Smooth muscle cell (in vitro differentiated cells): Measurements from ENCODE around the gene MRPL51. TPM values are rescaled to one million over a fixed set of nuclear protein-coding genes. Genes with fewer than 3 reads are reported as not detected.

Source experiments
- DNase-seq: peaks from one replicate; lab custom pipeline; 2025; ENCODE audit not compliant: unreplicated experiment; lab: John Stamatoyannopoulos, UW
- H2AFZ ChIP-seq: fragments of 200-600 bp; sonication (generic); 2 replicates; pipeline ENCODE4 v1.6.0; 2016; ENCODE audit warnings: antibody characterized with exemption, low read depth, mild to moderate bottlenecking
- H3F3A ChIP-seq: fragments of 200-600 bp; sonication (generic); 2 replicates; pipeline ENCODE4 v1.6.0; 2017; ENCODE audit warnings: antibody characterized with exemption, low read depth
- H3K27ac ChIP-seq: fragments of 200-600 bp; sonication (generic); 2 replicates; pipeline ENCODE4 v1.5.1; 2016; ENCODE audit warnings: low read depth, mild to moderate bottlenecking
- H3K27me3 ChIP-seq: fragments of 200-600 bp; sonication (generic); 2 replicates; pipeline ENCODE4 v1.6.1; 2016; ENCODE audit warnings: low read depth, mild to moderate bottlenecking
- H3K36me3 ChIP-seq: fragments of 200-600 bp; sonication (generic); 2 replicates; pipeline ENCODE4 v1.5.1; 2016; ENCODE audit warnings: low read depth
- H3K4me1 ChIP-seq: fragments of 200-600 bp; sonication (generic); 2 replicates; pipeline ENCODE4 v1.5.1; 2016; ENCODE audit warnings: low read depth
- H3K4me2 ChIP-seq: fragments of 200-600 bp; sonication (generic); 2 replicates; pipeline ENCODE4 v1.6.0; 2016; ENCODE audit warnings: mild to moderate bottlenecking
- H3K4me3 ChIP-seq: fragments of 200-600 bp; sonication (generic); 2 replicates; pipeline ENCODE4 v1.5.1; 2016; ENCODE audit warnings: mild to moderate bottlenecking
- H3K79me2 ChIP-seq: fragments of 200-600 bp; sonication (generic); 2 replicates; pipeline ENCODE4 v1.6.0; 2016; ENCODE audit warnings: low read depth, mild to moderate bottlenecking
- H3K9ac ChIP-seq: fragments of 200-600 bp; sonication (generic); 2 replicates; pipeline ENCODE4 v1.6.0; 2016; ENCODE audit warnings: low read depth
- H3K9me3 ChIP-seq: fragments of 200-600 bp; sonication (generic); replicated peaks from 2 replicates; pipeline ENCODE4 v1.5.1; 2016; ENCODE audit warnings: low read depth
- H4K20me1 ChIP-seq: fragments of 200-600 bp; sonication (generic); 2 replicates; pipeline ENCODE4 v1.6.0; 2016; ENCODE audit warnings: low read depth
- CTCF ChIP-seq: fragments of 200-600 bp; sonication (generic); IDR thresholded peaks from 2 replicates; pipeline ENCODE4 v1.5.1; 2017; ENCODE audit warnings: borderline replicate concordance, mild to moderate bottlenecking, antibody characterized with exemption; ENCODE audit not compliant: insufficient read depth, poor library complexity, severe bottlenecking
- WGBS: methylation state at CpG from one replicate; pipeline ENCODE4 v1.1.7; 2016; ENCODE audit warnings: low lambda C conversion rate; 5-methylcytosine and 5-hydroxymethylcytosine counted together
- polyA plus RNA-seq: library from polyadenylated mRNA; unstranded; fragments of >200 nt; fragmentation: Nextera tagmentation; extraction: Ambion mirVana; gene quantifications from 2 replicates; pipeline ENCODE4 v1.2.1, GENCODE V29; 2016
- total RNA-seq: library from RNA; depleted of rRNA; stranded (reverse); fragments of >200 nt; gene quantifications from 2 replicates; pipeline ENCODE4 v1.2.3, GENCODE V29; 2014

Gene MRPL51
- total and polyA plus RNA-seq, 2 experiments from 2014 or later, result 126 to 364 TPM

GRCh38 chr12:6457220-6457945 lies 35.7 kb downstream of the MRPL51 start:
- TF ChIP-seq CTCF, result no peak
- Histone ChIP-seq H3K4me1 (peaks cover 5% of the 10 kb centered on the region), H3K79me2 (no peaks in the 10 kb centered on the region), H3K9me3 (no peaks in the 10 kb centered on the region), H3F3A (no peaks in the 10 kb centered on the region), H3K4me2 (no peak overlapping the region), H3K27me3 (no peaks in the 10 kb centered on the region), H2AFZ (no peak overlapping the region), H3K36me3 (no peaks in the 10 kb centered on the region), H3K27ac (no peak overlapping the region), H4K20me1 (no peaks in the 10 kb centered on the region), H3K9ac (no peak overlapping the region), H3K4me3 (no peak overlapping the region)
- no peak for DNase-seq
- 97% methylated on average over 12 of the region's 12 CpGs for WGBS

- no peaks in the 10 kb centered on the region for H3K36me3 ChIP-seq
Observed at GRCh38 chr12:6452944-6453630, 40.0 kb downstream of the MRPL51 start.

GRCh38 chr12:6452245-6452943 lies 40.7 kb downstream of the MRPL51 start:
- H3K27ac ChIP-seq, result peak overlapping the region; percentile 50

More at GRCh38 chr12:6452944-6453630, 40.0 kb downstream of the MRPL51 start:
- H3K27me3 ChIP-seq, result no peaks in the 10 kb centered on the region
- no peaks in the 10 kb centered on the region for H3F3A ChIP-seq
- no peaks in the 10 kb centered on the region for H4K20me1 ChIP-seq
- H3K79me2 ChIP-seq, result no peaks in the 10 kb centered on the region
- no peak for TF ChIP-seq CTCF
- peaks cover 33% of the 10 kb centered on the region for H3K4me1 ChIP-seq
- DNase-seq, result no peak
- no peak overlapping the region for H3K27ac ChIP-seq
- no peak overlapping the region for H3K9ac ChIP-seq
- WGBS, result 91% methylated on average over 17 of the region's 17 CpGs
- no peak overlapping the region for H2AFZ ChIP-seq
- H3K9me3 ChIP-seq, result no peaks in the 10 kb centered on the region
- no peak overlapping the region for H3K4me3 ChIP-seq
- no peak overlapping the region for H3K4me2 ChIP-seq

More at GRCh38 chr12:6452245-6452943, 40.7 kb downstream of the MRPL51 start:
- Histone ChIP-seq H3K4me3 (peak overlapping the region; percentile 55), H4K20me1 (no peaks in the 10 kb centered on the region), H3K4me1 (peaks cover 33% of the 10 kb centered on the region), H2AFZ (peak overlapping the region; percentile 58), H3K9ac (no peak overlapping the region), H3K4me2 (peak overlapping the region; percentile 87), H3K27me3 (no peaks in the 10 kb centered on the region), H3F3A (no peaks in the 10 kb centered on the region), H3K9me3 (no peaks in the 10 kb centered on the region), H3K36me3 (no peaks in the 10 kb centered on the region), H3K79me2 (no peaks in the 10 kb centered on the region)
- 88% methylated on average over 9 of the region's 9 CpGs for WGBS
- no peak for TF ChIP-seq CTCF
- no peak for DNase-seq
